Fibroblast of skin of right biceps (primary cell): ENCODE measurements around the gene SMARCB1.

Experiments used
- DNase-seq: peaks from one replicate; pipeline ENCODE4 v3.0.0-alpha.2; 2013

The SMARCB1 gene

DNA sequence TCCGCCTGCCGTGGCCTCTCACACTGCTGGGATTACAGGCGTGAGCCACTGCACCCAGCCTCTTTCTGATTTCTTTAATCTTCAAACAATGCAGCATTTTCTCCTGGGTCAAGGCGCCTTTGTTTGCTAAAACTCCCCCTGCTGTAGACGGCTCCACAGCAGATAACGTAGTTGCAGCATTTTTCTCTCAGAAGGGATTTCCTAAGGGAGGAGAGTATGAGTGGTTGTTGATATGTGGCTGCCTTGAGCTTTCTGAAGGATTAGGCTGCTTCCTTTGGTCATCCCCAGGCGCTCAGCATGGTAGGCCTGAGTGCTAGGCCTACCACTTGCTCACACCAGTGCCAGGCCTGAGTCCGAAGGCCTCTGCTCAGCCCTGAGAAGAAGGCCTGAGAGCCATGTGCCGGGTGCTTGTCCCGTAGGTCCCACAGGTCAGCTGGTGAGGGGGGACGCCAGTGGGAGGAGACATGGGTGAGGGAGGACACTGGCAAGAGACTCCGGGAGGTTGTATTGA, 18.1 kb downstream of the SMARCB1 start:
- DNase-seq = no peak

DNA sequence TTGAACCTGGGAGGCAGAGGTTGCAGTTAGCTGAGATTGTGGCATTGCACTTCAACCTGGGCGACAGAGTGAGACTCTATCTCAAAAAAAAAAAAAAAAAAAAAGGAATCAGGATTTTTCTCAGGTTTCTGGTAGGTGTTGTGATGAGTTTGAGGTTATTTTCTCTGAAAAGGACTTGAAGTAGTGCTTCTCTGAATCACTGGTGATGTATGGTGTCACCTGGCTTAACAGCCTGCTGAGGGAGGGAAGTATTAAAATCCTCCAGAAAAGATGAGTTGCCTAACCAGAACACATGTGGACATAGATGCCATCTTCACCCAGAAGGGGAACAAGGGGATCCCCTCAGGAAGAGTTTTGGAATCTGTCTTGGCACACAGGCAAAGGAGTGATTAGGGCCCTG, 20.1 kb downstream of the SMARCB1 start:
- DNase-seq = no peak

DNA sequence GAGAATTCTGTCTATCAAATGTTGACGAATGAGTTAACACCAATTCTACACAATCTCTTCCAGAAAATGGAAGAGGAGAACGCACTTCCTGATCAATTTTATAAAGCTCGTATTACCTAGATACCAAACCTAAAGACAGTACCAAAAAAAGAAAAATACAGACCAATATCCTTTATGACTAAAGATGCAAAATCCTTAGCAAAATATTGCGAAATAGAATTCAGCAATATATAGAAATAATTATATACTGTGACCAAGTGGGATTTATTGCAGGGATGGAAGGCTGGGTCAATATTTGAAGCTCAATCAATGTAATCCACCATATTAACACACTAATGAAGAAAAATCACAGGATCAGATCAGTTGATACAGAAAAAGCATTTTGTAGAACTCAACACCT, 25.6 kb downstream of the SMARCB1 start:
- DNase-seq = no peak

DNA sequence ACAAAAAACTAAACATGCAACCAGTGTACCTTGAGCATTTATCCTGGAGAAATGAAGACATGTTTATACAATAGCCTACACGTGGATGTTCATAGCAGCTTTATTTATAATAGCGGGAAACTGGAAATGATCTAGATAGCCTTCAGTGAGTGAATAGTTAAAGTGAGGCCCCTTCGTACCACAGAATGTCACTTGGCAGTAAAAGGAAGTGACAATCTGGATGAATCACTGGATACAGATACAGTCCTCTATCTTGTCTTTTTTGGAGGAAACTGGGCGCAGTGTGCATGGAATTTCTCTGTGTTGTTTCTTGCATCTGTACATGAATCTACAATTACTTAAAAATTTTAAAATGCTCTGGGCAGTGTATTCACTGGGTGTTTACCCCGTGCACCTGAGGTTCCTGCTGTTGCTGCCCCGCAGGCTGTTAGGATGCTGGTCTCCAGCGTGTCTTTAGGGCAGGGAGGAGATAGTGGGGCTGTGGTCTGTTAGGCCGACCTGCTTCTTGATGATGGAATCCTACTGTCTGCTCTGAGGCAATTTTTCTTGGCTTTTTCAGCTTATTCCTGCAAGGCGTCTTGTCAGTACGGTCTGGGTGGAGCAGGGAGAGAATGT, 28.9 kb downstream of the SMARCB1 start:
- peak; percentile 29 for DNase-seq

DNA sequence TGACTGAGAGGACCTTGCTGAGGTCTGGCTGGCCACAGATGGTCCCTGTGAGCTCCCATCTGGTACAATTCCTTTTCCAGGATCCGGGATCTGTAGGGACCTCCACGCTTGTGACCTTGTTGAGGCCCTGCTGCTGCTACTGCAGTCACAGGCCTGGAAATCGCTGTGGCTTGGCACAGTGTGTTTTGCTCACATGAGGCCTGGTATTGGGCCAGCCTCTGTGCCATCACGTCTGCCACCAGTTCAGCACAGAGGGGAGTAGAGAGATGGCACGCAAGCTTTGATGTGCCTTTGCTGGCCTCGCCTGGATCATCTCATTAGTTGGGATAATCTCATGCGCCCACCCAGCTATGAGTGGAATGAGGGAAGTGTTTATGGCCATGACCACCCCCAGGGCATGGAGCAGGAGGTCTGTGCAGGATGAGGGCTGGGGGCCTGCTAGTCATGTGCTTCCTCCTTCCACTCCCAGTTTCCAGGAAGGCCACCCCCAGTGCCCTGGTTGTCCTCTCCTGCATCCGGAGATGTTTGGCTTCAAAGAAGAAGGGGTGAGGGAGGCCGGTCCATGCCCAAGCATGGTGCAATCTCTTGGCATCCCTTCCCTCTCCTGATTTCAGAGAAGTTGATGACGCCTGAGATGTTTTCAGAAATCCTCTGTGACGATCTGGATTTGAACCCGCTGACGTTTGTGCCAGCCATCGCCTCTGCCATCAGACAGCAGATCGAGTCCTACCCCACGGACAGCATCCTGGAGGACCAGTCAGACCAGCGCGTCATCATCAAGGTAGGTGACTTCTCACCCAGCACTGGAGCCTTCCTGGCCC, 29.6 kb downstream of the SMARCB1 start:
- no peak for DNase-seq

DNA sequence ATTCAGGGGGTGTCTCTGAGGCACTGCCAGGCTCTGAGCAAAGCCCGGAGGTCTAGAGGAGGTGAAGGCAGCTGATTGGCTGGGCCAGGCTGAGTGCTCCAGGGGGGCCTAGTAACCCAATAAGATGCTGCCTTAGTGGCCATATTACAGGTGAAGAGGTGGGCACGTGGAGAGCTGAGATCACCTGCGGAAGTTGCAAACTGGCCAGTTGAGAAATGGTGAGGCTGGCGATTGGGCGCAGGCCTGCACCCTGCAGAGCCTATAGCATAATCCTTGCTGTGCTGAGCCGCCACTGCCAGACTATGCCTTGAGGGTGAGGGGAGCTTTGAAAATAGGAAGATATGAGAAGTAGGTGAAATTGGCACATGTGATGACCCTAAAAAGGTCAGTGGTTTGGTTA, 30.4 kb downstream of the SMARCB1 start:
- no peak for DNase-seq

DNA sequence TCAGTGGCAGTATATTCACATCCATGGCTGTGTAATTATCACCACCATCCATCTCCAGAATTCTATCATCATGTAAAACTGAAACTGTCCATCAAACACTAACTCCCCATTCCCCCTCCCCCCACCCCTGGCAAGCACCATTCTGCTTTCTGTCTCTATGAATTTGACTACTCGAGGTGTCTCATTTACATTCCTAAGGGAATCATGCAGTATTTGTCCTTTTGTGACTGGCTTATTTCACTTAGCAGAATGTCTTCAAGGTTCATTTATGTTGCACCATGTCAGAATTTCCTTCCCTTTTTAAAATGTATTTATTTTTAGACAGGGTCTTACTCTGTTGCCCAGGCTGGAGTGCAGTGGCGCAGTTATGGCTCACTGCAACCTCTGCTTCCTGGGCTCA, 31.8 kb downstream of the SMARCB1 start:
- no peak for DNase-seq

DNA sequence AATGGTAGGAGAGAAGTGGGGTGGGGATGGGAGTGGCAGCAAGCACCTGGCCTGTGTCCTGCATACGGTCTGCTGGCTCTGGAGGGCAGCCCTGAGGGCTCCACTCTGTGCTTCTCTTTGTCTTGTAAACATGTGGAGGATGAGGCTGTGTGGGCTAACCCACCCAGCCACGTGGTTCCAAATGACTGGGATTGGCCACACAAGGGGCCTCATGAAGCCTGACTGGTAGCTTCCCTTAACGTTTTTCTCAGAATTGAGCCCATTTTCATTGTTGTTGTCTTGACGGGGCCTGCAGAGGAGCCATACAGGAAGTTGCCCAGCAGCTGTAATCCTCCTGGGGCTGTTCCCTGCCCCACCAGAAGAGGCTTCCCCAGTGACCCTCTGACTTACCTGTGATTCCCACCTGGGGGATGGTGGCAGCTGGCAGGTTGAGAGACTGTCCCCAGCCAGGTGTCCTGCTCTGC, 34.0 kb downstream of the SMARCB1 start:
- no peak for DNase-seq

DNA sequence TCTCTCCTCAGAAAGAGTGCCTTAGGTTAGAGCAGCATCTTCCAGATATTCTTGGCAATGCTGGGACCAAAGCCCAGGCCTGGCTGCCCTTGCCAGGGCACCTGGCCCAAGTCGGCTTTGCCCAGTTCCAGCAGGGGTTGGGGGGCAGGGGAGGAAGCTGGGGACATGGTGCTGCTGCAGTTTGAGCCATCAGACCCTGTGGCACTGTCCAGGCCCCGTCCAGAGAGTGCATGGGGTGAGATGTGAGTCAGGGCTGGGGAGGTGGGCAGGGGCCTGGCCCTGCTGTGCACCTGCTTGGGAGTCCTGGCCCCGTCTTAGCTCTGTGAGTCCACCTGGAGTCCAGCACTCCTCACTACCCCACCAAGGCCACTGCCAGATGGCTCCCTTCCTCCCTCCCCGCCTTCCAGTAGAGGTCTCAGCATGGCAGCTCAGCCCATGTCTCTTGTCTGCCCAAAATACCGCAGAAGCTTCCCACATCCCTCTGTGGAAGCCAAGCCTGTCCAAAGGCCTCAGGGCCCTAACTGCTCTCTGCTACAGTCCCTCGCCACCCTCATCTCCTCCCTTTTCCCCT, 35.4 kb downstream of the SMARCB1 start:
- DNase-seq = no peak

DNA sequence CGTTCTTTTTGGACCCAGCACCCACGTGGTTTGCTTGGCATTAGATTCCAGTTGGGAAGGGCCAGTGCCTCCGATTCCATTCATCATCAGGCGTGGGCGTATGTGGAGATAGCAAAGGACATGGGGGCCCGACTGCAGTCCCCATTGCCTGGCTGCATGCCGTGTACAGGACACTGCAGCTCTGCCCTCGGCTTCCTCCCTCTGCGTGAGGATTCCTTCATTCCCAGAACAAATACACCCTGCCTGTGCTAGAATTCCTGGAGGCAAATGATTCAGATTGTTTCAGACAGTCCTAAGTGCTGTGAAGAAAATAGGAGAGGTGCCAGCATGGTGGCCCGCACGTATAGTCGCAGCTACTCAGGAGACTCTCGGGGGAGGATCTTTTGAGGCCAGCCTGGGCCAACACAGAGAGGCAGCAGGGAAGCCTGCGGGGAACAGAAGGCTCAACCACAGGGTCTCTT, 36.6 kb downstream of the SMARCB1 start:
- no peak for DNase-seq

DNA sequence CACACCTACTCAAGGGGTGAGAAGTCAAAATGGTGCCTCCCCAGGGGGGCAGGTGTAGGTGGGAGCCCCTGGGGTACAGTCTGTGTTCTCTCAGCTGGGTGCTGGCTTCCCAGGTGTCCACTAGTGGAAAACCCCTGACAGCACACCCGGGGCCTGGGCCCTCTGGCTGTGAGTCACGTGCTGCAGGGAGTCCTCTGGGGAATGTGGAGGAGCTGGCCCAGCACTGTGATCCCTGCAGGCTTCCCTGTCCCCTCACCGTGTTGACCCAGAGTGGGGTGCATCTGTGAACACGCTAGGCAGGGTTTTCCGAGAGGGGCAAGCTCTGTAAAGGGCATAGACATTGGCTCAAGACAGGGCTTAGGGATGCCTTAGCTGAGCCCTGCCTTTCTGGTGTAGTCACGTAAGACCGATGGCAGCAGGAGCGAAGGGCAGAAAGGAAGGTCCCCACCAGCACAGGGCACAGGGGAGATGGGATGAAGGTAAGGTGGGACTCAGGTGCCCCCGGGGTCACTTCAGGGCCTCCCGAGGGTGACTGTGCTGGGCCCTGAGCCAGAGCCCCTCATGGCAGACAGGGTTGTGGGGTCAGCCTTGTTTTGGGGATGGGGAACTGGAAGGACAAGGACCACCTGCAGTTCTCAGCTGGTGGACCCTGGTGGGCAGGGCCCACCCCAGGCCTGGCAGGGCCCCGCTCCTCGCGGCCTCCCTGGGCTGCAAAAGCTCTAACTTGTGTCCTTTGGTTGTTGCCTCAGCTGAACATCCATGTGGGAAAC, 37.9 kb downstream of the SMARCB1 start:
- DNase-seq = no peak

DNA sequence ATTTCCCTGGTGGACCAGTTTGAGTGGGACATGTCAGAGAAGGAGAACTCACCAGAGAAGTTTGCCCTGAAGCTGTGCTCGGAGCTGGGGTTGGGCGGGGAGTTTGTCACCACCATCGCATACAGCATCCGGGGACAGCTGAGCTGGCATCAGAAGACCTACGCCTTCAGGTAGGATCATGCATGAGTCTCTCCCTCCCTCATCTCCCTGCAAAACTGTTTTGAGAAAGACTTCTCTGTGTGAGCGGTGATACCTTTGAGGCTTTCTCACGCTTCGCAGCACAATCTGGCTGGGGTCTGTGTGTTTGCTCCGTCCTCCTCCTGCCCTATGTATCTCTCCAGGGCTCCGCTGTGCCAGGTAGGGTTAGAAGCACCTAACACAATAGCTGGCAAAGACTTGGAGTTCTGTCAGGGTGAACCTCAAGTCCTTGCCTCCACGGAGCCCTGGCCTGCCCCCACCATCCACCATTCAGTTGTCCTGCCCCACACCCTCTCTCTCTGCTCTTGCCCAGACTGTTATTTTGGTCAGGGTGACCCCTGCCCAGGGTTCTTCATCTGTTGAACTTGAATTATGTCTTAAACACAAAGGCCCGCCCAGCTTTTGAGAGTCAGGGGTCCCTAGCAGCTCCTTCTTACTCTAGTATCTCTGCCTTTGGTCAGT, 38.6 kb downstream of the SMARCB1 start:
- DNase-seq = no peak

DNA sequence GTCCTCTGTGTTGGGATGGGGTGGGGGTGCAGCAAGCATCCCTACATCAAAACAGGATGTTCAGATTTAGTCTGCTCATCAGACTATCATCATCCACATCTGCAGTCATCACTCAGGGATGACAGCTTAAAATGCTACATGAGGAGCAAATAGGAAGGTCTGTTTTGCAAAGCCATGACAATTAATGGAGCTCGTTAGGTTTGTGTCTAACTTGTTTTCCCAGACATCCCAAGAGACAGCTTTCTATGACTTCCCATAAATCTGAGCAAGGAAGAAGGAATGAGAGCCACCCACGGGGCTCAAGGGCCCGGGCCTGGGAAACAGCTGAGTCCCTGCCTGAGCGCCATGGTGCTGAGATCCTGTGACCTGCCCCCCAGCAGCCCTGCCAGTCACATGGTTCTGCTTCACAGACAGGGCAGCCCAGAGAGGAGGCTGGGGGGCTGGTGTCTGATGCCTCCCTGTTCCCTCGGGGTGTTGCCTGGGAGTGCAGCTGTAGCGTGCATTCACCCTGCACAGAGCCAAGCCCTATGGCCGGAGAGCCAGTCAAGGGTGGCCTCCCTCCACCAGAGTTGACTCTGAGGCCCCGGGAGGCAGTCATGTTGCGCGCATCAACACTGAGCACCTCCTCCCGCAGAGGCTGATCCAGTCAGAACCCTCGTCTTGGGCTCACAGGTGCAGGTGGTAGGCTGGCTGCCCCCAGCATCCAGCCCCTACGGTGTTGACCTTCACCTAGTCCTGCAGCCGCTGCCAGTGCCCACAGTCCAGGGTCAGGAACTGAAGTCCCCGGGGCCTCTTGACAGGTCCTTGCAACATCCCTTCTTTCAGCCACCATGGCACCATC, 40.0 kb downstream of the SMARCB1 start:
- DNase-seq = peak; percentile 91

DNA sequence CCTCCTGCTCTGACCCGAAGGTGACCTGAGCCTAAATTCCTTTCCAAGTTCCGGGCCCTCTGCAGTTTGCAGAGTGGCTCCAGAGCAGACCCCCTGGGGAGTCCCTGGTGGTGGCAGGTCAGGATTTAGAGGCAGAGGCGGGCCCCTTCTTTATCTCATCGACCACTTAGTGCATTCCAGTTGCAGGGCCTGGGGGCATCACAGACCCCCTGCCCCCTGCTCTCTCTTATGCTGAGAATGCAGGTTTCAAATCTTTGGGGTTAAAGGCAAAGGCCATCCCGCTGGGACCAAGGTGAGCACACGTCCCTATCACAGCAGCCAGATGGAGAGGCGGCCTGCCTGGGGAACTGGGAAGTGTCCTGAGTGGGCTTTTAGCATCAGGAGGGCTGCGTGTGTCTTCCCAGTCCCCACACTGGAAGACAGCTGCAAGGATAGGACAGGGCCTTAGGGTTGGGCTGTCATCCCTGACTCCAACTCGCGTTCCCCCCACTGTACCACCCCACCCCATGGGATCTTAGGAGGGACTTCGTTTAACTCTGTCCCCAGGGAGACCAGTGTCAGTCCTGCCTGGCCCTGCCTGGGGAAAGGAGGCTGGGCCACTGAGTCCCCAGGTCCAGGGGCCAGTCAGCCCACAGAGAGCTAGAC, 40.7 kb downstream of the SMARCB1 start:
- DNase-seq = no peak

DNA sequence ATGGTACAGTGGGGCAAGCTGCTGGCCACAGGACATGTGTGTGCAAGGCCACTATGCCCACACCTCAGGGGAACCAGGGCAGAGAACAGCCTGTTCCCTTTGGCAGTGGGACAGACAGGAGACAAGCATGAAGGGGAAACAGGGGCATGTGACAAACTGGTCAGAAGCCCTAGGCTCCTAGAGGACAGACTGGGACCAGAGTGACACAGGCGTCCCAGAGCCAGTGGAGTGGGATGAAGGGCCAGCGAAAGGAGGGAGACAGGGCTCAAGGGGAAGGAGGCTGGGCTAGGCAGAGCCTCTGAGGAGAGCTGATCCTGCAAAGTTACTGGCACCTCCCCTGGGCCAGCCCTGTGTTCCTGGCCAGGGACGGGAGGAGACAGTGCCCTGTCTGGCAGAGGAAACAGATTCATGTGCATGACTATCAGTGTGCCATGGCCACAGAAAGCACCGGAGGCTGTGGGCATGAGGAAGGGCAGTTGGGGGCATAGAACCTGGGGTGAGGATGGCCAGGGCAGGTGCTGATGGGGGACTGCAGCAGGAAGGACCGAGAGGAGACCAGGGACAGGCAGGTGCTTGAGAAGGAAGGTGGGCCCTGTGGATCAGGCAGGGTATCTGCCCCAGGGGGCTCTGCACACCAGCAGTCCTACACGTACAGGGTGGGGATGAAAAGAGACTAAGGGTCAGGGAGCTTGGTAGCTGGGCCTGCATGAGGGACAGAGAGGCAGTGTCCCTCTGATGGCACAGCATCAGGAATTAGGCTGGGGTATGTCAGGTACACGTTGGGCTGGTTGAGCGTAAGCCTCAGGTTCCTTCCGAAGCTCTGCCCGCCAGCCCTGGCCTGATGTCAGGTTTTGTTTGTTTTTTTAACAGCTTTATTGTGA, 42.3 kb downstream of the SMARCB1 start:
- DNase-seq = no peak

DNA sequence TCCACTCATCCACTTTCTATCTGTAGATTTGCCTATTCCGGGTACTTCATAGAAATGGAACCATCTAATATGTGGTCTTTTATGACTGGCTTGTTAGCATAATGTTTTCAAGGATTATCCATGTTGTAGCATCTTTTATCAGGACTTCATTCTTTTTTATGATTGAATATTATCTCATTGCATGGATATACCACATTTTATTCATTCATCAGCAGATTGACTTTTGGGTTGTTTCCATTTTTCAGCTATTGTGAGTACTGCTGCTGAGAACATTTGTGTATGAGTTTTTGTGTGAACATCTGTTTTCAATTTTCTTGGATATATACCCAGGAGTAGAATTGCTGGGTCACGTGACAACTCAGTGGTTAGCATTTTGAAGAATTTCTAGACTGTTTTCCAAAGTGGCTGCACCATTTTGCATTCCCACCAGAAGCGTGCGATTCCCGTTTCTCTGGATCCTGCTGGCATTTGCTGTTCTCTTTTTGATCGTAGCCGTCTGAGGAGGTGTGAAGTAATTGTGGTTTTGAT, 43.1 kb downstream of the SMARCB1 start:
- peak; percentile 93 for DNase-seq

DNA sequence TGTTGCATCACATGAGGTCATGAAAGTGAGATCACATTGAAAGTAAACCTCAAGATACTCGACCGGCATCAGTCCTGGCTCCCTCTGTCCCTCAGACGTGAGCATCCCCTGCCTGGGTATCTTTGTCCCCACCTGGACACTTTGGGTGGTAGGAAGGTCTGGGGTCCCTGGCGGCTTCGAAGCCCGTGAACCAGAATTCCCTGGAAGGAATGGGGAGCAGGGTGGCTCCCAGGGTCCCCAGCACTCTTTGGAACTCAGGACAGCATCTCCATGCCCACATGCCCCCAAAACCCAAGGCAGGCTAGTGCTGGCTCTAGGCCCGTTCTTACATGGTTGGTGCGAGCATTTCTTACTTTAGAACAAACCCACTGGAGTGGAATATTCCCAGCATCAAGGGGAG, 44.5 kb downstream of the SMARCB1 start:
- no peak for DNase-seq

DNA sequence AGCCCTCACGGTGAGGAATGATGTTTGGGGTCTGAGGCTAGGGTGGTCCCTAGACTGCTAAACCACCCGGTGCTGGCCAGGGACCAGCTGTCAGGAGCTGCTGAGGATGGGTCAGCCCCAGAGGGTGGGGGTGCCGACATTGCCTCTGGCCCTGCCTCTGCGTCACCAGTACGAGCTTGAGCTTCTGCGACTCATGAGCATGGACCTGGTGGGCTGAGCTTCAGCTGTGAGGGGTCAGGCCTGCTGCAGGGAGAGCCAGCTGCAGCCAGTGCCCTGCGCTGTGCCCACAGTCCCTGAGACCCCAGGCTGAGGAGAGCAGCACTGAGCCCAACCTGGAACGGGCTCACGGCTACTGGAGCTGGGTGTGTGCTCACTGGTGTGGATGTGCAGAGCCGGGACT, 45.0 kb downstream of the SMARCB1 start:
- no peak for DNase-seq

DNA sequence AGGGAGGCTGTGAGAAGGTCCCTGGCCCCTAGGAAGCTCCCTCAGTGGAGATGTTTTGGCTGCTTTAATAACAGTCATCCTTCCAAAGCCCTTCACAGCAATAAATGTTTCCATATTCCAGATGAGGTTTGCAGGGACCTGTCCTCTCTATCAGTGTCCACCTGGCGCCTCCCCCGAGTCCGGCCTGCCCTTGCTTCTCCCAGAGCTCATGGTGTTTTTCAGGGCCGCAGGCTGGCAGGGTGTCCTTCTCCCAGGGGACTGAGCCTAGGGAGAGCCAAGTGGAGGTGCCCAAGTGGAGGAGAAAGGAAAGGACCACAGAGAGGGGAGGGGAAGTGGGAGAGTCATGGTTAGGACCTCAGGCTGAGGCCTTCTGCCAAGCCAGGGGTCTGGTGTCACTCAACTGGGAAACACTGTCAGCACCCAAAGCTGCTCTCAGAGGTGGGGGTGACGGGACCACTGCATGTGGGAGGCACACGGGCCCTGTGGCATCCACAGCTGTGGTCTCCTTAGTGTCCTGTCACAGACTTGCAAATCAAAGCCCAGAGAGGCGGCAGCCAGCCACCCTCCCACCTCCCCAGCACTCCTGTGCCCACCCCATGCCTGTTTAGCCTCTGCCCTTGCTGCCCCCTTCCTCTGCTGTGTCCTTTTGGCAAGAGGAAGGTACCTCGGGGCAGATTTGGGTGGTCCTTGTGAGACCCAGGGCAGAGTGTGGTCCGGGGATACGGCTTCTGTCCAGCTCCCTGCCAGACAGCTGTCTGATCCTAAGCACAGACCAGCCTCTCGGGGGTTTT, 45.7 kb downstream of the SMARCB1 start:
- DNase-seq = no peak
